Dermis microvascular lymphatic vessel endothelial cell (primary cell): Measurements from ENCODE around the gene SLC30A7. TPM values are rescaled to one million over a fixed set of nuclear protein-coding genes. Genes with fewer than 3 reads are reported as not detected.
"Not testable (repeated sequence)": the region's sequence is repeated elsewhere in the genome, so short reads cannot be mapped to it uniquely, and the experiment has no call there.

ENCODE experiments used
- DNase-seq, 2 donors: peaks; one replicate each; pipeline versions ENCODE4 v3.0.0 to v3.0.0-alpha.2; 2010; ENCODE audit warnings: low read depth in 2 of 2
- total RNA-seq: library from RNA; depleted of rRNA; stranded (reverse); fragments of >200 nt; gene quantifications from 2 replicates; pipeline ENCODE4 v1.2.1, GENCODE V29; 2014

SLC30A7 gene, protein sequence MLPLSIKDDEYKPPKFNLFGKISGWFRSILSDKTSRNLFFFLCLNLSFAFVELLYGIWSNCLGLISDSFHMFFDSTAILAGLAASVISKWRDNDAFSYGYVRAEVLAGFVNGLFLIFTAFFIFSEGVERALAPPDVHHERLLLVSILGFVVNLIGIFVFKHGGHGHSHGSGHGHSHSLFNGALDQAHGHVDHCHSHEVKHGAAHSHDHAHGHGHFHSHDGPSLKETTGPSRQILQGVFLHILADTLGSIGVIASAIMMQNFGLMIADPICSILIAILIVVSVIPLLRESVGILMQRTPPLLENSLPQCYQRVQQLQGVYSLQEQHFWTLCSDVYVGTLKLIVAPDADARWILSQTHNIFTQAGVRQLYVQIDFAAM
- total RNA-seq = 27.5 and 35.8 TPM in 2 replicates

DNA sequence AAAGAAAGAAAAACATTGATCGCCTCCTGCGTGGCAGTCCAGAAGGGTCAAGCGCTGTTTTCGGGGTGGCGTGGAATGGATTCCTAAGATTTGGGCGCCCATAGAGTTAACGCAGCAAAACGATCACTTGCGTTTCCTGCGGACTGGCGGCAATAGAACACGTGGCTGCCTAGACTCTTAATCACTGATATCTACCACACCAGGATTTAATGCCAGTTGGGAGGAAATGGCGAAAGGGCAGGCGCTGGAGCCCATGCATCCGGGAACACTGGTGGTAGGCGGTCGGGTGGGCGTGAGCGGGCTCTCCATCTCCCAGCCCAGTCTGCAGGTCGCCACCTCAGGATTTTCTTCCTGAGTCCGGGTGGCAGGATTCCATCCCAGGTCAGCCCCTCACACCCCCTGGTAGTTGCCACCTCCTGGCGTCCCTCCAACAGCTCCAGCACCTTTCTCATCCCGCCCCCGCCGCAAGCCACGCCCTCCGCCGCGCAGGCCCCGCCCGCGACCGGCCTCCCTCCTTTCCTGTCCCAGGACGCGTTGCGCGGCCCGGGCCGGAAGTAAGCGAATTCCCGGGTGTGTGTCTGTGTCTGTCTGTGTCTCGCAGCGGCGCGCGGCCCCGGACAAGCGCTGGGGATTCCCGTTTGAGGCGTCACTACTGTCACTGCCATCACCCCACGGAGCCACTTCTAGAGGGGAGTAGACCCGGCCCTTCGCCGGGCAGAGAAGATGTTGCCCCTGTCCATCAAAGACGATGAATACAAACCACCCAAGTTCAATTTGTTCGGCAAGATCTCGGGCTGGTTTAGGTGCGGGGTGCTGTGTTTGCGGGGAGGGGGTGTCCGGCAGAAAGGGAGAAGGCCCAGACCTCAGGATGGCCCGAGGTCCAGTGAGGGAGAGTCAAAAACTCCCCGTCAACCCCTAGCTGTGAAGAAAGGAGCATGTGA is at the start of gene SLC30A7:
TSS of gene SLC30A7 (plus strand) at position 551 of the 941 bp plus-strand sequence. CDS start at position 724, 173 bp downstream.
- DNase-seq = peak; percentile 78 to 93

DNA sequence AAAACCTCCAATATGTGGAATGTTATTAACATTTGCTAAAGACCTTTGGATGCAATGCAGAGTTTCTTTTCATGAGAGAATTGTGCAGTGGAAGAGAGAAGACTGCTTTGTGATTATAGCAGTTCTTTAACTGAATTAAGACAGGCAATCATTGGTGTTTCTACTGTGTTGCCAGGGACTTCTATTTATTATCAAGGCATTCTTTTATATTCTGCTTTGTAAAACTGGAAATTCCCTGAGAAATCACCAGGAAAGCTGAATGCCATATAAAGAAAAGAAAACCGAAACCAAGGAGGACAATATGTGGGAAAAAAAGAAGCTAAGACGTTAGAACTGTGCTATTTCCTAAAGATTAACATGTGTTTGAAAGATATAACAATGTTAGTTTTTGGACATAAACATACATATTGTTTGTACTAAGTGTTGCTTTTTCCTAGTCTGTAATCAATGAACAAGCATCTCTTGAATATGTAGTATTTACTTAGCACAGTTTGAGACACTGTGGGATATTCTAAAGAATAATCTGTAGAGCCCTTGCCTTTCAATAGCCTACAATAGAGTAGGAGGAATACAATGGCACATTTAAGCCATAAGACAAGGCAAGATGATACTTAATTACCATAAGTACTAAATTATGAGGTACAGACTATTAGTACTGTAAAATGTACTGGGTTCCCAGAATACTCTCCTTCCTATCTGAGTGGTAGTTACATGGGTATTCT is 48.4 kb upstream of the SLC30A7 start:
- peak in 1 of 2 donors; percentile 42 for DNase-seq

DNA sequence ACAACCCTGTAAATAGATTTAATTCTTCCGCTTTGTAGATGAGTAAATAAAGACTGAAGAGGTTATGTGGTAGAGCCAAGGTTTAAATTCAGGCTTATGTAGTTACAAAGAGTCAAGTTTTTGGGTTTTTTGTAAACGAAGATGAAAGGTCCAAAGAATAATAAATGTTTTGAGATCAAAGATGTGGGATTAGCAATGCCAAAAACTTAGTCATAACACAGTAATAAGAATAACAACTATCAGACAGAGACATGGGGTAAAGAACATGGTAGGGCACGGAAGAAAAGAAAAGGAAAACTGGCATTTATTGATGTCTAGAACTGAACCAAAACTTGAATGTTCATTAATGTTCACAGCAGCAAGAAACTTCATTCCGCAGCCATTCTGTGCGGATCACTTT is 44.2 kb upstream of the SLC30A7 start:
- DNase-seq = no peak

DNA sequence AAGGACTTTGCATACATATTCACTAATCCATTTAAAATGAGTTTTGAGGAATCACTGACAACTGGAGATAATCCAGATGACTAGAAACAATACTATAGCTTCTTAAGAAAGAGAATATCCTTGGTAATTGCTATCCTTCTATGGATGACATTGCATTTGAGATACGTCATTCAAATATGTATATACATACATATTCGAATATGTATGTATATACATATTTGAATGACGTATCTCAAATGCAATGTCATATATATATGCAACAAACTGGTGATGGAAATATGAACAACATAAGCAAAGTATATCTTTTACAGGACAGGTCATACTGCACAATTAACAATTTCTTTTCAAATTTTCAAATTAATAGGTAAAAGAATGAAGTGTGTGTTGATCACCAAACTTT is 42.9 kb upstream of the SLC30A7 start:
- no peak for DNase-seq

DNA sequence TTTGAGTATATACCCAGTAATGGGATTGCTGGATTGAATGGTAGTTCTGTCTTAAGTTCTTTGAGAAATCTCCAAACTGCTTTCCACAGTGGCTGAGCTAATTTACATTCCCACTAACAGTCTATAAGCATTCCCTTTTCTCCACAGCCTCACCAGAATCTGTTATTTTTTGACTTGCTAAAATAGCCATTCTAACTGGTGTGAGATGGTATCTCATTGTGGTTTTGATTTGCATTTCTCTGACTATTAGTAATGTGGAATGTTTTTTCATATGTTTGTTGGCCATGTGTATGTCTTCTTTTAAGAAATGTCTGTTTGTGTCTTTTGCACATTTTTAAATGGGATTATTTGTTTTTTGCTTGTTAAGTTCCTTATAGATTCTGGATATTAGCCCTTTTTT is 40.8 kb upstream of the SLC30A7 start:
- not testable (repeated sequence) for DNase-seq

DNA sequence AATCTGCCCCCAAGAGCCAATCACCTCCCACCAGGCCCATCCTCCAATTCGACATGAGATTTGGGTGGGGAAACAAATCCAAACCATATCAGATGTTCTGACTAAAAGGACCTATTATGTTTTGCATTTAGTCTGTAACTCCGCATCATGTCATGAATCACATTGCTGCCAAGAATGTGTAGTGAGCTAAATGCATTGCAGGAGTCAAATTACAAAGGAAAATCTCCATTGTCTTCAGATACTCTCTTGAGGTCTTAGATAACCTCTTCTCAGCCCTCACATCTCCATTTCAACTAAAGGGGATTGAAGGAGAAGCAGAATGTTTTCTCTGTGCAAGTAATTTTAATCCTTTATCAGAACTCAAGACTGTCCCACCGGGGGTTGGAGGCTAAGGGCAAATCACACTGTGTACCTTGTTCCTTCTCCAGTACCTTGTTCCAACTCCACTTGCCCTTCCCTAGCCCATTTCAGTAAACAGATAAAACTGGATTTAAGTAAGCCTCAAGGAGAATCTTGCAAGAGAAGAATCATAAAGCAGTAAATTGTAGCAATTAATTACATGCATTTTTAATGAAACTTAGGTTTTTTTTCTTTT is 35.4 kb upstream of the SLC30A7 start:
- peak in 1 of 2 donors; percentile 85 for DNase-seq

DNA sequence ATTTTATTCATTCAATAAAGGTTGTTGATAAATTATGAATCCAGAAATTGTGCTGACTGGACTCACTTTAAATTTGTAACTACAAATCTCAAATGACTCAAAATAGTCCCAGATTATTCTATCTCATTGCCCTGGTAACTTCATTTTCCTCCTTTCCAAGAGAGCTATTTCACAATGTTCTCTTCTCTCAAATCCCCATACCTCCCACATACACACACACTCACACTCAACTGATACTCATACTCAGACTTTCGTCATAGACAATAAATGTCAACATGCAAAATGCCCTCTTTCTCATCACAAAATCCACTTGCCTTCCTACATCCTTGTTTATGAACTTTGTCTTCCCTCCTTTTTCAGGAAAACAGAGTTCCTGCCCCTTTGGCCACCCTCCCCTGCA is 34.5 kb upstream of the SLC30A7 start:
- DNase-seq = no peak

DNA sequence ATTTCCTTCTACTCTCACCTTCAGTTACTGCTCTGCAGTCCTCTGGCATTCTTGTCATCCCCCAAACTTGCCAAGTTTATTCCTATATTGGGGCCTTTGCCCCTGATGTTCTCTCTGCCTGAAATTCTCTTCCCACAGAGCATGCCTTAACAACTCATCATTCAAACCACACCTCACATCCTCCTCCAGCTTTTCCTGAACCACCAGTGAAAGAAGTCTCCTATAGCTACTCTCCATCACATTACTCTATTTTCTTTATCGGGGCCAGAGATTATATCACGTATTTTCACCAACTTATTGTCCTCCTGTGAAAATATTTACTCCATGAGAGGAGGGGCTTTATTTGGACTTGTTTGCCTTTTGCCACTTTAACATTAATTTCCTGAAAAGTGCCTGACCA is 33.3 kb upstream of the SLC30A7 start:
- DNase-seq = peak in 1 of 2 donors; percentile 55

DNA sequence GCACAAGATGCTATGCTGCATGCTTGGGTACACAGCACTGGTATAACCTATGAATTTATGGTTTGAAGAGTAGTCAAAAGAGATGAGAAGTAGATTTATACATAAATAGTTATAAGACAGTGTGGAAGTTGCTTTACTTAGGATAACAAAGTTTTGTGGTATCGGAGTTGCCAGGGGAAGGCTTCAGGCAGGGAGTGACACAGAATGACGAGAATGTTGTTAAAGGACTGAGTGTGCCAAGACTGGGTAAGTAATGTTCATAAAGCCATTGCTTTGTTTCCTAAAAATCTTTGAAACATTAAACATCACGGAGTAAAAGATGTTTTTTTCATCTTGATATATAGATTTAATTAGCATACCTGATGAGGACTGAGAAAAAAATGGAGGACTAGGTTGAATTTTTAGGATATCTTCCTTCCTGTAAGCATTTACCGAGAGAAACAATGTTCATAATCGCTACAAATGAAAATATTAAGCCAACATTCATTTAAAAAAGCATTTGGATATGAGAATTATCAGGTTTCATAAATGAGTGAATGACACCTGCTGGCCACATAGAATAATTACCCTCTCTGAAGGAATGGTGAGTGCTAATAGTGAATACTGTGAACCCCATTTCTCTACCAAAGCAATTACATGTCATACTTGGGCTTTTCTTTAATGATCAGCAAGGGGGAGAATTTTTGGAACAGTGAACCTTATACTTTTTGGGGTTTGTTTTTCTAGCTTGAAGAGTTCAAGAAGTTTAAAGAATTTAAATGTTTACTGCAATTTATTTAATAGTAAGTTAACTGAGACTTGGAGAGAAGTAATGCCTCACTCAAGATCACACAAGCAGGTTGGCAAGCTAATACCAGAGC is 29.6 kb upstream of the SLC30A7 start:
- DNase-seq = peak; percentile 28 to 72

DNA sequence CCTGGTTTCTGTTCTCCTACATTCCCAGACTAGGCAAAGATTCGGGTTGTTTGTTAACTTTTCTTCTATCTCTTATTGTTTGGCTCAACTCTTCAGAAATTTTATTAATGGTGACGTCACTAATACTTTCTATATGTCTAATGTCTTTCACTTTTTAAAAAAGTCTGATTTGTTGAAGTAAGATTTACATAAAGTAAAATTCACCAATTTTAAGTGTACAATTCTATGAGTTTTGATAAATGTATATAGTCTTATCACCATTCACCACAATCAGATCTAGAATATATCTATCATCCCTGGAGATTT is 29.0 kb upstream of the SLC30A7 start:
- no peak for DNase-seq

DNA sequence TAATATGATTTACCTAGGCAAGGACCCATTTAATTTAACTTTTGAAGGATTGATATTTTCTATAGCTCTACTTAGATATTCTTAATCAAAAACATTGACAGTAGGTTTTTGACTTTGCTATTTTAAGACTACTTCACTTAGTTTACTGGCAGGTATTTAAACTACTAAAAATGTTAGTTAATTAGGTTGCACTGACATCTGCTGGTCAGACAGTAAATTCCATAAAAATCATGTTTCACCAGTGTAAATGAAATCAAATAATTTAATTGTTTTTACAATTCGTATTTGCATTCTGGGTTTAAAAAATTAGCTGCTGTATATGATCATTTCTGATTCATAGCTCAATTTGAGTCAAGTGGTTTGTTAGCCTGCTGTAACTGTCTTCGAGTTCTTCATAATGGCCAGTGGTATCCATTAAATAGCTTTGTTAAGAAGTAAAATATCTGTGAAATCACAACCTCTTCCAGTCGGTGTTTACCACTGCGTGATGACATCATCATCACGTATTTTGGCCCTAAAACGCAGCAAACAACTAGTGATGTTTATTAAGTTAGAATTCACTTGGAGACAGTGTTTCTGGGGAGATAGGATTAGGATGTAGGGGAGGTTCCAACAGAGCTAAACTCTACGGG is 27.4 kb upstream of the SLC30A7 start:
- peak; percentile 40 to 64 for DNase-seq

DNA sequence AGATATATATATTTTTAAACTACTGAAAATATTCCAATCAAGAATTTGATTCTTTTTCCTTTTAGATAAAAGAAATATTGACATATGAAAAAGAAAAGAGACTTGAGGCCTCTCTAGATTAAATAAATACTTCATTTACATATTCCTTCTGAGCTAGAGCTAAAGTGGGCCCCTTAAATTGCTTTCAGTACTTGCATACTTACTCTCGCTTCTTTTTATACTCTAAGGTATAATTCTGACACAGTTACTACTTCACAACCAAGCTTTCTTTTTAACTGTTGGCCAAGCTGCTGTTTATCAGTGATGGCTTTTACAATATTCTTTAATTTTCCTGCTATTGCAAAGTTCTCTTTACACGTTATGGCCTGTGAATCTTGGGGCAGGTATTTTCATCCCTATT is 25.9 kb upstream of the SLC30A7 start:
- no peak for DNase-seq

DNA sequence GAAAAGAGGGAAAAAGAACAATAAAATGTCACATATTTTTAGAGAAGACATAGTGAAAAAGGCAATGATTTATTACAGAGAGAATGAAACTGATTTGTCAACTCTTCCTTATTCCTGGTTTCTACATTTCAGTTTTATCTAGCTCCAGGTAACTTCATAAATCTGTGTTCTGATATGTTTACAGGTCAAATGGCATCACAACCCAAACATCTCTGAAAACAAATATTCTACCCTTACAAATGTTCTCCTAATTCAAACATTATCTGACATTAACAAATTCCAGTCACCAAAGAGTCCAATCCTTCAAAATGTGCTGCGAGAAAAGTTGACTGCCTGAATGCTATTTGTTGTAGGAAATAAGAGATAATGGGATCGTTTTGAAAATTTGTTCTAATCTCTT is 21.5 kb upstream of the SLC30A7 start:
- DNase-seq = no peak

DNA sequence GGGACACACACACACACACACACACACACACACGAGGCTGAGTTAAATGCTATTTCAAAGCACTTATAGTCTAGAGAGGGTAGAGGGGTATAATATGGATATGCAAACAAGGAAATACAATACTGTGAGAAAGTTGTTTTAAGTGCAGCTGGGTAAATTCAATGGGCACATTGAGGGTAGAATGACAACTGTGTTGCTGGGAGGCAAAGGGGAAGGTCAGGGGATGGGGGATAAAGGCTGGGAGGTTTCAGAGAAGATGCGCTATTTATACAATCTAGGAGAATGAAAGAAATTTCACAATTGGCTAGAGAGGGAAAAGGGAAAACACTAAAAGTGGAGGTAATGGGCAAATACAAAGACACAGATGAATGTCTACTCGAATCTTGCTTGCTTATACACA is 20.7 kb upstream of the SLC30A7 start:
- no peak for DNase-seq

DNA sequence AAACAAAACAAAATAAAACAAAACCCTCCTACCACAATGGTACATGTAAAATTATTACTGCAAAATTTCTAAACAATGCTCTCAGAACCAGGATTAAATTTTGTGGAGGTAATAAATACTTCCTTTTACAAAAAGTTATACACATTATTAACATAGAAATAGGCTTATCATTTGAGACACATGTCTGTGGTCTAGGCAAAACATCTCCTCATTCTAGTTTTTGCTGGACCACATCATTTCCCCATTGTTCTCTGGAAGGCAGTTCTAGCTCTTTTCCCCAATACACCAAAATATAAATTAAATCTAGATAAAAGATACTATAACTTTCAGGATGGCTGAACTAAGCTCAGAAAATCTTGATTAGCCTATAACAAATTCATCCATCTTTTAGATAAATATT is 19.6 kb upstream of the SLC30A7 start:
- no peak for DNase-seq

DNA sequence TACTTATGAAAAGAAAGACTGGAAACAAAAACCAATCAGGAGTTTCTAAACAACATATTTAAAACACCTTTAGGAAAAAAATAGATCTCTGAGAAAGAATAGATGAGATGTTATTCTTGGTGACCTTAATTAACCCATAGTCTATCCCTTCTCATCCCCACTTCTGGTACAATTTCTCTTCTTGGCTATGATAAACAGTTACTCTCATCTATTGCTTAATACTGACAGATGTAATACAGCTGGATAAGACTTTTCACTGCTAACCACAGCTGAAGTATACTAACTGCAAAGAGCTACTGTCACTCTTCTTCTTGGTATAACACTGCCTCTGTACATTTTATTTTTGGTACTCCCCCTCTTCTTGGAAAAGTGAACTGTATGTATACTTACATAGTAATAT is 16.5 kb upstream of the SLC30A7 start:
- no peak for DNase-seq

DNA sequence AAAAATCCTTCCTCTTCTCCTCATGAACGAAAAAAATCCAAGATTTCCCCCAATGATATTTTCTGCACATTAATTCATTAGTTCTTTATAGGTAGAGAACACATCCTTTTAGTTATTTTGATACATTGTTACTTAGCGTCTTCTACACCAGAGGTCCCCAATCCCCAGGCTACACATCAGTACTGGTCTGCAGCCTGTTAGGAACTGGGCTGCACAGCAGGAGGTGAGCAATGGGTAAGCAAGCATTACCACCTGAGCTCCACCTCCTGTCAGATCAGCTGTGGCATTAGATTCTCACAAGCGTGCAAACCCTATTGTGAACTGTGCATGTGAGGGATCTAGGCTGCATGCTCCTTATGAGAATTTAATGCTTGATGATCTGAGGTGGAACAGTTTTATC is 14.2 kb upstream of the SLC30A7 start:
- no peak for DNase-seq

DNA sequence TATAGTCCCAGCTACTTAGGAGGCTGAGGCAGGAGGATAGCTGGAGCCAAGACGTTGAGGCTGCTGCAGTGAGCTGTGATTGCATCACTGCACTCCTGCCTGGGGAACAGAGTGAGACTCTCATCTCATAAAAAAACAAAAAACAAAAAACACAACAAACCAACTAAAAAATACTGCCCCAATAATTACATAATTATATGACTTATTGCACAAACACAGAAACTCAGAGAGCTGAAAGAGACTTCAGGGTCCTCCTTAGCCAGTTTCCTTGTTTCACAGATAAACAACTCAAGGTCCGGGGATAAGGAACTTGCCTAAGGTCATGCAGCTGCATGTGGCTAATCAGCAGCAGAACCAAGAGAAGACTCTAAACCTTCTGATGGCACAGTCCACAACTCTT is 13.2 kb upstream of the SLC30A7 start:
- DNase-seq = no peak

DNA sequence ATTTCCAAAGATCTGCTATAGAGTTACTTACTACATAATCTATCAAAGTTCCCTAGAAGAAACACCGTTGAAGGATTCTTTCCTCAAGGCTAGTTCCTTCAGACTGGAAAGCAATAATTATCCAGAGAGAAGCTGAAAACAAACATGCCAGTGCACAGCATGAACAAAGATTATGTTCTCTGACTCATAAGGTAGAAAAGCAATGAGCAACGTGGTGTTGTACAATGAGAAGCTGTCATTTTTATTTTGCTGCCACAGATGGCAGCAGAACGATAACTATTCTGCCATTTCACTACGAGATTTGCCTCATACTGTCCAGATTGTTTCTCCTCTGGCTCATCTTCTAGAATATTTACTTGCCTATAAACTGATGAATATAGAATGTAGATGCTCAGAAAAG is 11.9 kb upstream of the SLC30A7 start:
- peak in 1 of 2 donors; percentile 75 for DNase-seq

DNA sequence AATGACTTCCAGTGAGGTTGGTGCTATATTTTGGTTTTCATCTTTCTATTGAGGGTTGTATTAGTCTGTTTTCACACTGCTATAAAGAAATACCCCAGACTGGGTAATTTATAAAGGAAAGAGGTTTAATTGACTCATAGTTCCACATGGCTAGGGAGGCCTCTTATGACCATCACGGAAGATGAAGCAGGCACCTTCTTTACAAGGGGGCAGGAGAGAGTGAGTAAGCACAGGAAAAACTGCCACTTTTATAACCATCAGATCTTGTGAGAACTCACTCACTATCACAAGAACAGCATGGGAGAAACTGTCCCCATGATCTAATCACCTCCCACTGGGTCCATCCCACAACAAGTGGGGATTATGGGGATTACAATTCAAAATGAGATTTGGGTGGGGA is 6.9 kb upstream of the SLC30A7 start:
- not testable (repeated sequence) for DNase-seq
